Left renal pelvis (tissue), 4 donors: Measurements from ENCODE around the gene ZNF711. TPM values are rescaled to one million over a fixed set of nuclear protein-coding genes. Genes with fewer than 3 reads are reported as not detected.
"Not testable (repeated sequence)": the region's sequence is repeated elsewhere in the genome, so short reads cannot be mapped to it uniquely, and the experiment has no call there.

Experiments
- DNase-seq, 4 donors: peaks; one replicate each; pipeline ENCODE4 v3.0.0-alpha.2; 2013; ENCODE audit warnings: low read depth in 4 of 4, low spot score in 3 of 4
- polyA plus RNA-seq, 4 donors: library from polyadenylated mRNA; unstranded; fragments of 120-200 nt; gene quantifications; one replicate each; pipeline ENCODE4 v1.2.1, GENCODE V29; 2013; ENCODE audit not compliant: insufficient read length in 4 of 4

ZNF711 gene
- 10 to 100 TPM; 70.4 to 90.9 (median 77.0) TPM for polyA plus RNA-seq

DNA sequence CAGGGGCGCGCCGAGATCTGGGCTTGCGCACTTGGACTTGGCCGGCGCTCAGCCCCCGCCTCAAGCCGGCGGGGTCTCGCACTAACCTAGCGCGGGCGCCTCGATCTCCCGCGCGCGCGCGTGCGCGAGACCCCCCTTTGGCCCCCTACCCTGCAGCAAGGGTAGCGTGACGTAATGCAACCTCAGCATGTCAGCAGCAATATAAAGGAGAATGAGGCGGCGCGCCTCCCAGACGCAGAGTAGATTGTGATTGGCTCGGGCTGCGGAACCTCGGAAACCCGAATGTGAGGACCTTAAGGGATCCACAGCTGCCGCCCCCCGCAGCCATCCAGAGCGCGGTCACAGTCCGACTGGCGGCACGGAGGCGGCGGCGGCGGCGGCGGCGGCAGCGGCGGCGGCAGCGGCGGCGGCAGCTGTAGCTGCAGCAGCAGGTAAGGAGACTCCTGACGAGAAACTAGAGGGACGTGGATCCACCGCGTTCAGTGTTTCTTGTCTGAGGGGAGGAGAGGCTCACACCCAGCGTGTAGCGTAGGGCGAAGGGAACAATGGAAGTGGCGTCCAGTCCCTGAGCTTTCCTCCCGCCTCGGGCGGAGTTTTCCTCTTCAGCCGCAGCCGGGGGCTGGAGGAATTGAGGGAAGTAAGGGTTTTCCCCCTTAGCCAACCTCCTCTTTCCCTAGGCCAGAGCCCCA is at the start of gene ZNF711, which contains the start of gene SATL1:
ZNF711 (plus strand) TSS at position 231 of the 689 bp plus-strand sequence. CDS start 3,582 bp downstream, outside the sequence.
SATL1 (minus strand) TSS at position 19 of the 689 bp plus-strand sequence. CDS start 134,811 bp downstream, outside the sequence.
- peak; percentile 68 to 86 (median 74) for DNase-seq

DNA sequence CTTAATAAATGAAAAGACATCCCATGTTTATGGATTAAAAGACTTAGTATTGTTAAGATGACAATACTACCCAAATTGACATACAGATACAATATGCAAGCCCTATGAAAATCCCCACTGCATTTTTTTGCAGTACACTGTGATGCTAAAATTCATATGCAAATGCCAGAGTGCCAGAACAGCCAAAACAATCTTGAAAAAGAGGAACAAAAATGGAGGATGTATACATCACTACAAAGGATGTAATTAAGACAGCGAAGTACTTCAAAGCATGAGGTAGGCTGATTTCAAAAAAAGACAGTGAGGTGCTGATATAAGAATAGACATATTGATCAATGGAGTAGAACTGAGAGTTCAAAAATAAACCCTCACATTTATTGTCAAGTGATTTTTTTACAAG is 47.5 kb upstream of the ZNF711 start:
- DNase-seq = no peak

GRCh38 chrX:85203461-85203970 is 40.3 kb upstream of the ZNF711 start:
- no peak for DNase-seq

DNA sequence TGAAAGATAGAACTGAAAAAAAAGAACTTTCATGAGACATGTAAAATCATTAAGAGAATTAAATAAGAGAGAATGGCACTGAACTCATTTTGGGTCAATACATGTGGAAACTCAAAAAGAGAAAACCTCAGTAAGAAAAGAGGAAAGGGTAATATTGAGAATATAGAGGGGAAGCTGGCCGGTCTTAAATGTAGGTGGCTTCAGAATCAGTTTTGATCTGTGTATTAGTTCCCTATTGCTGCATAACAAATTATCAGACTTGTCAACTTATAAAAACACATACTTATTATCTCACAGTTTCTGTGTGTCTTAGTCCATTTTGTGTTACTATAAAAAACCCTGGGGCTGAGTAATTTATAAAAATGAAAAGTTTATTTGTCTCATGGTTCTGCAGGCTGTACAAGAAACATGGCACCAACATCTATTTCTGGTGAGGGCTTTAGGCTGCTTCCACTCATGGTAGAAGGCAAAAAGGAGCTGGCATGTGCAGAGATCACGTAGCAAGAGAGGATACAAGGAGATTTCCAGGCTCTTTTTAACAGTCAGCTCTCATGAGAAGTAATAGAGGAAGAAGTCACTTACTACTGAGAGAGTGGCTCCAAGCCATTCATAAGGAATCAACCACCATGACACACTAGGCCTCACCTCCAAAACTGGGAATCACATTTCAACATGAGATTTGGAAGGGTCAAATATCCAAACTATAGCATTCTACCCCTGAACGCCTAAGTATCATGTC is 29.8 kb upstream of the ZNF711 start:
- DNase-seq = no peak

DNA sequence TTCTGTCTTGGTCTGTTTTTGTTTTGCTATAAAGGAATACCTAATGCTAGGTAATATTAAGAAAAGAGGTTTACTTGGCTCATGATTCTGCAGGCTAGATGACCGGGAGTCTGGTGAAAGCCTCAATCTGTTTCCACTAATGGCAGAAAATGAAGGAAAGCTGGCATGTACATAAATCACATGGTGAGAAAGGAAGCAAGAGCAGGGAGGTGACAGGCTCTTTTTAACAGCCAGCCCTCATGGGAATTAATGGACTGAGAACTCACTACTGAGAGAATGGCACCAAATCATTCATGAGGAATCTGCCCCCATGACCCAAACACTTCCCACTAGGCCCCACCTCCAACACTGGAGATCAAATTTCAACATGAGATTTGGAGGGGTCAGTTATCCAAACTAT is 27.8 kb upstream of the ZNF711 start:
- DNase-seq = peak in 1 of 4 donors; percentile 14

GRCh38 chrX:85221361-85221760 is 22.4 kb upstream of the ZNF711 start:
- no peak for DNase-seq

DNA sequence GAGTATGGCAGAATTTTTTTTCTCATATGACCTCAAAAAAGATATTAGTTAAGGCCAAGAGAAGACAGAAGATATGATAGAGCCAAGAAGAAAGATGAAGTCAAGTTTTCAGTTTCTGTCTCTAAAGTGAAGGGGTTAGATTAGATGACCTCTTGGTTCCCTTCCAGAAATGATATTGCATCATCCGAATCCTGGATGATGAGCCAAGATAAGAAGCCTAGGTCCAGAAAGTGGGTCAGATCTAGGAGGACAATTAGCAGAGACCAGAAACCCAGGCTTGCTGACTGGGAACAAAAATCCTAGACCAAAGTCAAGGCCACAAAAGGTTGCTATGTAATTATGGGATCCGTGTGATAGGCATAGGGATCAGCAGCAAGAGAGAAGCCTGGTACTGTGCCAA is 20.4 kb upstream of the ZNF711 start:
- DNase-seq = no peak

- no peak for DNase-seq
Measured at GRCh38 chrX:85243155-85243554, 636 bp upstream of the ZNF711 start.

DNA sequence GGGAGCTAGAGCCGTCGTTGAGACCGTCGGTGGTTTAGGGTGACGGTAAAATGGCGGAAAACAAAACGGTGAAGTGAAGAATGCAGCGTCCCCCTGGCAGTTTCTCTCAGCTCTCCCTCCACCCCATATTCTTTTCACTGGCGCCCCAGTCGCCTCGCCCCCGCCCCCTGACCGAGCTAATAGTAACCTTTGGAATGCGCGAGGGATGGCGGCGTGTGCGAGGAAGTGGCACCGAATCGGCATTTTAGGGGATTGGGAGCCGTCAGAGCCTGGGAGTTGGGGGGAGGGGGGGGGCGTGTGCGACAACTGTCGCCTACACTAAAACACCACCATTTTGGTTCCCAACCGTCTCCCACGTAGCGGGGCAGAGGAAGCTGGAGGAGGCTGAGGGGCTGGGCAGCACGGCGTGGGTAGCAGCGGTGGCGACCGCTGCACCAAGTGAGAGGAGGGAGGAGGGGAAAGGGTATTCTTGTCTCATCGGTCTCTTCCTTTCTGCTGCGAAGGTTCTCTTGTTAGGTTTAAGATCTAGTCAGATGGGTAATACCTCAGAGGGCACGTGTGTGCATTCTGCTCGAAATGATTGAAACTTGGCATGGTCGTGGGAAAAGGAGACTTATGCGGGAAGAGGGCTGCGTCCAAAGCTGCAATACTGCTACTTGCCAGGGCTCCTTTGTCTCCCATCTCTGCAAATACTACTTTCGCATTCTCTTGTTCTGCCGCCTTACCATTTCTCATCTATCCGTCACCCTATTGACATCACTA is 840 bp downstream of the ZNF711 start:
- DNase-seq = peak in 3 of 4 donors; percentile 18 to 35 (median 25)

DNA sequence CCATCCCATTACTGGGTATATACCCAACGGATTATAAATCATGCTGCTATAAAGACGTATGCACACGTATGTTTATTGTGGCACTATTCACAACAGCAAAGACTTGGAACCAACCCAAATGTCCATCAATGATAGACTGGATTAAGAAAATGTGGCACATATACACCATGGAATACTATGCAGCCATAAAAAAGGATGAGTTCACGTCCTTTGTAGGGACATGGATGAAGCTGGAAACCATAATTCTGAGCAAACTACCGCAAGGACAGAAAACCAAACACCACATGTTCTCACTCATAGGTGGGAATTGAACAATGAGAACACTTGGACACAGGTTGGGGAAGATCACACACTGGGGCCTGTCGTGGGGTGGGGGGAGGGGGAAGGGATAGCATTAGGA is 41.5 kb downstream of the ZNF711 start:
- not testable (repeated sequence) for DNase-seq

DNA sequence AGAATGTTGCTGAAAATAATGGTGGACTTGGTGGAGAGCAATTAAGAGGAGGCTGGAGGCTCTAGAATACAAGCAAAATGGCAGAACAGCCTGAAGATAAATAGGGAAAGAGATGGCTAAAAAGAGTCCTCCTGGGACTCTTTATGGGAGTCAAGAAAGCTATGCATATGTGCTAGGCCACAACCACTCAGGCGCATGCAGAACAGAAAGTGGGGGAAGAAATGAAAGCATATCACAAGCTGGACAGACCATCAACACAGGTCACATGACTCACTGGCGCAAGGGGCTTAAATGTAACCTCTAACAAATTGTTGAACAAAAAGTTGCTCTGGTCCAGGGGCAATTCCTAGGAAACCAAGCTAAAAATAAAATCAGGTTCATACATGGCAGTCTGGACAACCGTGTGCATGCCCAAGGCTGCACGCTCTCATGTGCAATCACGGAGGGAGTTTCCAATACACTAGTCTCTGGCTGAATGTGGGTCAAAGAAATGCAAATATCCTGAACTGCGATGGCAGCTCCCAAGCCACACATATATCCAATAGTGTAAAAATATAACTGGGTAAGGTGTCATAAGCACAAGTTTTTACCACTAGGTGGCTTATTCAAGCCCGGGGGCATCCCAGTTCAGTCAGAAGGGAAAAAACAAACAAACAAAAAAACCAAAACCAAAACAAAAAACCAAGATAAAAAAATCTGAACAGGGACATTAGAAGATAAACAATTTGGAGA is 45.4 kb downstream of the ZNF711 start:
- DNase-seq = no peak

GRCh38 chrX:85303544-85303943 is 59.8 kb downstream of the ZNF711 start:
- DNase-seq = no peak

GRCh38 chrX:85309717-85310116 is 65.9 kb downstream of the ZNF711 start:
- no peak for DNase-seq

DNA sequence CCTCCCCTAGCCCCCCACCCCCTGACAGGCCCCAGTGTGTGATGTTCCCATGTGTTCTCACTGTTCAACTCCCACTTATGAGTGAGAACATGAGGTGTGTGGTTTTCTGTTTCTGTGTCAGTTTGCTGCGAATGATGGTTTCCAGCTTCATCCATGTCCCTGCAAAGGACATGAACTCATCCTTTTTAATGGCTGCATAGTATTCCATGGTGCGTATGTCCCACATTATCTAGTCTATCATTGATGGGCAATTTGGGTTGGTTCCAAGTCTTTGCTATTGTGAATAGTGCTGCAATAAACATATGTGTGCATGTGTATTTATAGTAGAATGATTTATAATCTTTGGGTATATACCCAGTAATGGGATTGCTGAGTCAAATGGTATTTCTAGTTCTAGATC is 67.6 kb downstream of the ZNF711 start:
- DNase-seq = not testable (repeated sequence)

Other genes starting within 250 kb of the ZNF711 start
- gene APOOL, start 240.1 kb upstream of the ZNF711 start, polyA plus RNA-seq = 10 to 100 TPM; 13.8 to 23.7 (median 23.3) TPM
- under 1 TPM; 0.42 to 0.76 (median 0.69) TPM for gene SATL1, start 212 bp upstream of the ZNF711 start, polyA plus RNA-seq
- gene POF1B, start 135.7 kb downstream of the ZNF711 start, polyA plus RNA-seq = 1 to 10 TPM in 1 of 4 donors, under 1 TPM in 3; 0.12 to 1.7 (median 0.48) TPM